ENCODE results near the gene JAKMIP3.

- TF ChIP-seq CTCF (conservative IDR thresholded peaks at IDR 0.05) (no peak), EZH2 (IDR thresholded peaks at IDR 0.05; ENCODE audit: low read depth) (no peak)
Observed at GRCh38 chr10:132056663-132057062, 9.1 kb upstream of the JAKMIP3 start.
